Left ventricle myocardium inferior (tissue), 1 donor: ENCODE measurements around the gene ADGRF1. TPM values are rescaled to one million over a fixed set of nuclear protein-coding genes. Genes with fewer than 3 reads are reported as not detected.
A peak's percentile ranks its signal among the peaks of the same experiment; 100 is the strongest.

Experiments used
- DNase-seq: peaks from one replicate; pipeline ENCODE4 v3.0.0-alpha.2; 2020
- H3K27ac ChIP-seq: fragments of 200-600 bp; replicated peaks from 2 replicates; pipeline ENCODE4 v1.8.0; 2021
- H3K27me3 ChIP-seq: fragments of 200-600 bp; 2 replicates; pipeline ENCODE4 v1.8.0; 2021; ENCODE audit warnings: low read depth
- H3K36me3 ChIP-seq: fragments of 200-600 bp; 2 replicates; pipeline ENCODE4 v1.8.0; 2021
- H3K4me1 ChIP-seq: fragments of 200-600 bp; 2 replicates; pipeline ENCODE4 v1.8.0; 2021
- H3K4me3 ChIP-seq: fragments of 200-600 bp; 2 replicates; pipeline ENCODE4 v1.8.0; 2021; ENCODE audit warnings: mild to moderate bottlenecking, moderate library complexity
- H3K9me3 ChIP-seq: fragments of 200-600 bp; replicated peaks from 2 replicates; pipeline ENCODE4 v1.8.0; 2021
- CTCF ChIP-seq: fragments of 200-600 bp; IDR thresholded peaks from 2 replicates; pipeline ENCODE4 v1.8.0; 2021; ENCODE audit warnings: antibody characterized with exemption, mild to moderate bottlenecking, borderline replicate concordance
- intact Hi-C: fragments of 100-400 bp; cut with micrococcal nuclease; formaldehyde crosslinking; loops from one replicate; pipeline ENCODE4 v1.11.0; 2022
- total RNA-seq: library from RNA; stranded (reverse); fragmentation: NEBNext Ultra II Directional; extraction: Animal tissue kit (Norgen Biotek cat#: 25700); gene quantifications from one replicate; pipeline ENCODE4 v1.2.1, GENCODE V29; 2021
- donor health status: DM: no; HTN: yes; CAD: no; lungs with severe emphysema.

The ADGRF1 gene
- total RNA-seq, 1 donor from 2014 or later = not detected

- intact Hi-C loops = no loop called here
- peaks cover 47% of the 10 kb centered on the region for H3K27me3 ChIP-seq
- no peaks in the 10 kb centered on the region for H3K36me3 ChIP-seq
- H3K4me3 ChIP-seq = no peak overlapping the region
- DNase-seq = no peak
- TF ChIP-seq CTCF = no peak
- no peak overlapping the region for H3K27ac ChIP-seq
- peaks cover 44% of the 10 kb centered on the region for H3K4me1 ChIP-seq
- no peaks in the 10 kb centered on the region for H3K9me3 ChIP-seq
These were observed 38.0 kb upstream of the ADGRF1 start for GRCh38 chr6:47080083-47080596.

GRCh38 chr6:47079638-47080037 lies 37.5 kb upstream of the ADGRF1 start:
- Histone ChIP-seq H3K4me1 (peaks cover 41% of the 10 kb centered on the region), H3K27me3 (peaks cover 47% of the 10 kb centered on the region), H3K36me3 (no peaks in the 10 kb centered on the region), H3K27ac (no peak overlapping the region), H3K9me3 (no peaks in the 10 kb centered on the region), H3K4me3 (no peak overlapping the region)
- intact Hi-C loops = no loop called here
- no peak for DNase-seq
- no peak for TF ChIP-seq CTCF

GRCh38 chr6:47078991-47079390 lies 36.9 kb upstream of the ADGRF1 start:
- Histone ChIP-seq H3K9me3 (no peaks in the 10 kb centered on the region), H3K4me1 (peaks cover 35% of the 10 kb centered on the region), H3K4me3 (no peak overlapping the region), H3K27ac (no peak overlapping the region), H3K27me3 (peaks cover 47% of the 10 kb centered on the region), H3K36me3 (no peaks in the 10 kb centered on the region)
- no peak for TF ChIP-seq CTCF
- no peak for DNase-seq
- intact Hi-C loops = no loop called here

GRCh38 chr6:47076422-47077344 lies 34.6 kb upstream of the ADGRF1 start:
- intact Hi-C loops = no loop called here
- Histone ChIP-seq H3K9me3 (no peaks in the 10 kb centered on the region), H3K4me1 (peaks cover 19% of the 10 kb centered on the region), H3K4me3 (no peak overlapping the region), H3K36me3 (no peaks in the 10 kb centered on the region), H3K27ac (peak overlapping the region; percentile 78), H3K27me3 (peaks cover 47% of the 10 kb centered on the region)
- TF ChIP-seq CTCF = no peak
- DNase-seq = no peak

GRCh38 chr6:47075741-47076421 lies 33.7 kb upstream of the ADGRF1 start:
- no peak for DNase-seq
- Histone ChIP-seq H3K9me3 (no peaks in the 10 kb centered on the region), H3K4me3 (no peak overlapping the region), H3K36me3 (no peaks in the 10 kb centered on the region), H3K4me1 (peaks cover 19% of the 10 kb centered on the region), H3K27ac (peak overlapping the region; percentile 78), H3K27me3 (peaks cover 47% of the 10 kb centered on the region)
- intact Hi-C loops = no loop called here
- TF ChIP-seq CTCF = no peak
